Testis (tissue), 2 donors: ENCODE measurements around the gene ESRRB.

Experiments used
- POLR2A ChIP-seq: fragments of 450-650 bp; IDR thresholded peaks from one replicate; pipeline ENCODE4 v1.6.1; 2017; ENCODE audit warnings: antibody characterized with exemption, mild to moderate bottlenecking, moderate library complexity
- TF ChIP-seq, protein P1 (sequence below), 3 experiments: fragments of 450-650 bp in 2 of 3; fragments of 200-600 bp in 1 of 3; sonication (generic) in 1 of 3; IDR thresholded peaks; one replicate each; pipeline ENCODE4 v1.5.1; 2016 to 2019; ENCODE audit warnings: antibody characterized with exemption in 3 of 3, mild to moderate bottlenecking in 2 of 3, moderate library complexity in 1 of 3

DNA sequence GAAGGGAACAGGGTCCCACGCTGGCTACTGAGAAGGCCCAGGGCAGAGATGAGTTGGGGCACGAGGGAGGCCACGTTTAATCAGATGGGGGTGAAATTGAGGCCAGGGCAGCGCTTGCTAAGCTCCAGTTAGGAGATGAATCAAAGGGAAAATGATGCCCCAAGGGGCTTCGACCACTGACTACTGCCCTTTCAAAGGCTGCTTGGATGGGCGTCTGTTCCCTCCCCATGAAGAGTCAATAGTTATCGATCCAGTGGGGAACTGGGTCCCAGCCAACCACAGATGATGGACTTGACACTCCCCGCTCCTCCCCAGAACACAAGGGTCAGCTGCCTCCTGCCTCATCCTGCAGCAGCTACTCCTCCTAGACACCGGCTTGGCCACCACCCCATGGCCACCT lies 55.6 kb downstream of the ESRRB start:
- no peak for TF ChIP-seq POLR2A
- TF ChIP-seq, protein P1, sequence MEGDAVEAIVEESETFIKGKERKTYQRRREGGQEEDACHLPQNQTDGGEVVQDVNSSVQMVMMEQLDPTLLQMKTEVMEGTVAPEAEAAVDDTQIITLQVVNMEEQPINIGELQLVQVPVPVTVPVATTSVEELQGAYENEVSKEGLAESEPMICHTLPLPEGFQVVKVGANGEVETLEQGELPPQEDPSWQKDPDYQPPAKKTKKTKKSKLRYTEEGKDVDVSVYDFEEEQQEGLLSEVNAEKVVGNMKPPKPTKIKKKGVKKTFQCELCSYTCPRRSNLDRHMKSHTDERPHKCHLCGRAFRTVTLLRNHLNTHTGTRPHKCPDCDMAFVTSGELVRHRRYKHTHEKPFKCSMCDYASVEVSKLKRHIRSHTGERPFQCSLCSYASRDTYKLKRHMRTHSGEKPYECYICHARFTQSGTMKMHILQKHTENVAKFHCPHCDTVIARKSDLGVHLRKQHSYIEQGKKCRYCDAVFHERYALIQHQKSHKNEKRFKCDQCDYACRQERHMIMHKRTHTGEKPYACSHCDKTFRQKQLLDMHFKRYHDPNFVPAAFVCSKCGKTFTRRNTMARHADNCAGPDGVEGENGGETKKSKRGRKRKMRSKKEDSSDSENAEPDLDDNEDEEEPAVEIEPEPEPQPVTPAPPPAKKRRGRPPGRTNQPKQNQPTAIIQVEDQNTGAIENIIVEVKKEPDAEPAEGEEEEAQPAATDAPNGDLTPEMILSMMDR (IDR thresholded peaks at IDR 0.05) = no peak
